Measurements from ENCODE around the gene CUEDC2.

CUEDC2 gene

GRCh38 chr10:102433619-102434046, 1.3 kb upstream of the CUEDC2 start:
- DNase-seq (ENCODE audit: low read depth, low spot score): no peak

GRCh38 chr10:102431452-102432124, 786 bp downstream of the CUEDC2 start:
- H3K4me3 ChIP-seq (ENCODE audit: low read length): peak overlapping the region; percentile 98
- DNase-seq (ENCODE audit: low read depth, low spot score): no peak

More at GRCh38 chr10:102433619-102434046, 1.3 kb upstream of the CUEDC2 start:
- no peak overlapping the region for H3K4me3 ChIP-seq (ENCODE audit: low read length)

- H3K4me3 ChIP-seq (ENCODE audit: low read length): no peak overlapping the region
Observed at GRCh38 chr10:102429468-102429867, 2.9 kb downstream of the CUEDC2 start.

GRCh38 chr10:102426803-102427287, 5.5 kb downstream of the CUEDC2 start:
- H3K4me3 ChIP-seq (ENCODE audit: low read length): no peak overlapping the region
- DNase-seq (ENCODE audit: low read depth, low spot score): no peak

More at GRCh38 chr10:102429468-102429867, 2.9 kb downstream of the CUEDC2 start:
- DNase-seq (ENCODE audit: low read depth, low spot score): no peak

GRCh38 chr10:102425444-102425843, 6.9 kb downstream of the CUEDC2 start:
- no peak for DNase-seq (ENCODE audit: low read depth, low spot score)
- H3K4me3 ChIP-seq (ENCODE audit: low read length): no peak overlapping the region

- no peak for DNase-seq (ENCODE audit: low read depth, low spot score)
- no peak overlapping the region for H3K4me3 ChIP-seq (ENCODE audit: low read length)
Observed at GRCh38 chr10:102424916-102425315, 7.5 kb downstream of the CUEDC2 start.

- DNase-seq (ENCODE audit: low read depth, low spot score): no peak
- no peak overlapping the region for H3K4me3 ChIP-seq (ENCODE audit: low read length)
Observed at GRCh38 chr10:102424145-102424544, 8.2 kb downstream of the CUEDC2 start.

GRCh38 chr10:102423372-102423968, 8.9 kb downstream of the CUEDC2 start:
- no peak for DNase-seq (ENCODE audit: low read depth, low spot score)
- H3K4me3 ChIP-seq (ENCODE audit: low read length): no peak overlapping the region

- no peak for DNase-seq (ENCODE audit: low read depth, low spot score)
- no peak overlapping the region for H3K4me3 ChIP-seq (ENCODE audit: low read length)
Observed at GRCh38 chr10:102422545-102423129, 9.7 kb downstream of the CUEDC2 start.

- peak overlapping the region; percentile 87 for H3K4me3 ChIP-seq (ENCODE audit: low read length)
- DNase-seq (ENCODE audit: low read depth, low spot score): no peak
Observed at GRCh38 chr10:102421757-102422512, 10.4 kb downstream of the CUEDC2 start.

GRCh38 chr10:102421507-102421756, 10.9 kb downstream of the CUEDC2 start:
- DNase-seq (ENCODE audit: low read depth, low spot score): no peak
- peak overlapping the region; percentile 87 for H3K4me3 ChIP-seq (ENCODE audit: low read length)

- DNase-seq (ENCODE audit: low read depth, low spot score): peak; percentile 93
- peak within 1 kb of the TSS; percentile 87 for H3K4me3 ChIP-seq (ENCODE audit: low read length)
Observed at GRCh38 chr10:102420714-102421506, 11.5 kb downstream of the CUEDC2 start, which contains the start of gene FBXL15. TSS of gene FBXL15 (plus strand) at chr10:102420836. CDS start at chr10:102421130, 294 bp downstream.

- H3K4me3 ChIP-seq (ENCODE audit: low read length): peak overlapping the region; percentile 87
- DNase-seq (ENCODE audit: low read depth, low spot score): peak; percentile 11
Observed at GRCh38 chr10:102420181-102420713, 12.1 kb downstream of the CUEDC2 start.

GRCh38 chr10:102419269-102420180, 12.8 kb downstream of the CUEDC2 start:
- H3K4me3 ChIP-seq (ENCODE audit: low read length): peak overlapping the region; percentile 87
- DNase-seq (ENCODE audit: low read depth, low spot score): peak; percentile 55

- H3K4me3 ChIP-seq (ENCODE audit: low read length): peak within 1 kb of the TSS; percentile 87
- no peak for DNase-seq (ENCODE audit: low read depth, low spot score)
Observed at GRCh38 chr10:102418622-102419268, 13.6 kb downstream of the CUEDC2 start, which contains the start of gene PSD. TSS of gene PSD (minus strand) at chr10:102418785. CDS start at chr10:102417038, 1,747 bp downstream.

GRCh38 chr10:102416695-102417094, 15.7 kb downstream of the CUEDC2 start:
- DNase-seq (ENCODE audit: low read depth, low spot score): no peak
- no peak overlapping the region for H3K4me3 ChIP-seq (ENCODE audit: low read length)

- no peak overlapping the region for H3K4me3 ChIP-seq (ENCODE audit: low read length)
- DNase-seq (ENCODE audit: low read depth, low spot score): no peak
Observed at GRCh38 chr10:102416283-102416682, 16.1 kb downstream of the CUEDC2 start.
